HG03095 (cell line): ENCODE measurements around the gene PLRG1.

ENCODE experiments used
- ATAC-seq: cut with Tn5 transposase; IDR thresholded peaks from one replicate; pipeline ENCODE4 v1.9.1; 2021; ENCODE audit warnings: moderate library complexity; ENCODE audit not compliant: unreplicated experiment

The PLRG1 gene

DNA sequence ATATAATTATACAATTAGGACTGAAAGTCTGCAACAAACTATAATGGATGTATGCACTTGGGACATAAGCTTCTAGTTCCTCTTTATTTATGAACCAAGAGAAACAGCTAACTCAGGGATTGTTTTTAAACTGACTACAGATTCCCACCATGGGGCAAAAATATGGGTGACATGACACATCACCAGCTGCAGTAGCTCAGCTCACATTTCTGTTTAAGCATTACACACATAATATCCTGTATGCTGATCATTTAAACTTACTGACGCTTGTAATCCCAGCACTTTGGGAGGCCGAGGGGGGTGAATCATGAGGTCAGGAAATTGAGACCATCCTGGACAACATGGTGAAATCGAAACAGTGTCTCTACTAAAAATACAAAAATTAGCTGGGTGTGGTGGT lies 24.1 kb upstream of the PLRG1 start:
- no peak for ATAC-seq

DNA sequence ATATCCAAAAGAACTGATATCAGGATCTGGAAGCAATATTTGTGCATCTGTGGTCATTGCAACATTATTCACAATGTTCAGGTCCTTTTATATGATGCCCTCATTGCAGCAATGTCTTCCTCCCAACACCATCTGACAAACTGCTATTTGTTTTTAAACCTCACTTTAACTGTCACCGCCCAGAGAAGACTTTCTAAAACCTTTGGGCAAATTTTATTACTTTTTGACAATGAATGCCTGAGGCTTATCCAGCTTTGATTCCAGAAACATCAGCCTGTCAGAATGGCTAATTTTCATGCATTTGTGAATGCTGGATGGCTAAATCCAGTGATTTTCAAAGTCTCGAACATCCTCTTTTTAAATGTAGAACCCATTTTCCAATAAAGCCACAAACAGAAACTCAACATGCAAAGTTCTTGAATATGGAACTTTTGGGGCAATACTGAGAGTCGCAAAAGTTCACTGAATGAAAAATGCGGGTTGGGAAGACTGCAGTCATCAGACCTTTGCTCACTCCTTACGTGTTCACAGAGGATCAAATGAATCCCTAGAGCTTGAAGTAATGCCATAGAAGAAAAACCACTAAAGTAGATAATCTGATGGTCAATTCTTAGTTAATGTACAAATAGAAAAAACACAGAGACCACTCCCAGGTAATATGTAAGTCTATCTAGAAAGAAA lies 23.1 kb upstream of the PLRG1 start:
- ATAC-seq = no peak

- no peak for ATAC-seq
Measured at GRCh38 chr4:154569584-154569983, 19.4 kb upstream of the PLRG1 start.

- ATAC-seq = no peak
Measured at GRCh38 chr4:154569028-154569427, 18.8 kb upstream of the PLRG1 start.

DNA sequence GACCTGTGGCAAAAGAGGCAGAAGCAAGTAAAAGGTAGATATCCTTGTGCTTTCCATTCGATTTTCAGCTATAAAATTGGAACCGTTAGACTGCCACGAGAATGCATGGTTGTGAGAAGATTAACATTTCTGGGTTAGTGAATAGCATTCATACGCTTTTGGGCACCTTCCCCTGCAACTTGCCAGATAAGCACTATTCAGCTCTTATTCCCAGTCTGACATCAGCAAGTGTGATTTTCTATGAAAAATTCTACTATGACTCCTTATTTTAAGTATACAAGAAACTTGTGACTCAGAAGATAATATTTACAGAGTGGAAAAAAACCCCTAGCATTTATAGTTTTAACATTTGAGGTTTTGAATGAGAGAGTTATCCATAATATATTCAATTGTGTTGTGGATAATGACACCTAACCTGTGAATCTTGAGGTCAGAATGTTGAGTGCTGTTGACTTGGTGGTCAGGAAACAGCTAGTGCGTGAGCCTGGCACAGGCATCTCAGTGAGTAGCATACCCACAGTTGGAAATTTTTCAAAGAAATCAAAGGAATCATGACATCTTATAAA lies 16.5 kb upstream of the PLRG1 start:
- no peak for ATAC-seq

DNA sequence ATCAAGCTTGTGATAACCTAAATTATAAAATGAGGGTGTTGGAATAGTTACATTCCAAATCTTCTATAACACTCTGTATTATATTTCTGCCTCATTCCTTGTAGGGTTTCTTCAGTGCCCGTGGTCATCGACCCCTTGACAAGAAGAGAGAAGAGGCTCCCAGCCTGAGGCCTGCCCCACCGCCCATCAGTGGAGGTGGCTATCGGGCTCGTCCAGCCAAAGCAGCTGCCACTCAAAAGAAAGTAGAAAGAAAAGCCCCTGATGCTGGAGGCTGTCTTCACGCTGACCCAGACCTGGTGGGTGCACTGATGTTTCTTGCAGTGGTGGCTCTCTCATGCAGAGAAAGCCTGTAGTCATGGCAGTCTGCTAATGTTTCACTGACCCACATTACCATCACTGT lies 15.5 kb upstream of the PLRG1 start:
- ATAC-seq = no peak

- no peak for ATAC-seq
Measured at GRCh38 chr4:154564311-154564710, 14.1 kb upstream of the PLRG1 start.

GRCh38 chr4:154562697-154563254 lies 12.6 kb upstream of the PLRG1 start, which contains the start of gene FGB:
TSS of gene FGB (plus strand) at chr4:154563011. CDS start at chr4:154563019, 8 bp downstream.
- no peak for ATAC-seq

GRCh38 chr4:154560824-154561231 lies 10.6 kb upstream of the PLRG1 start:
- no peak for ATAC-seq

DNA sequence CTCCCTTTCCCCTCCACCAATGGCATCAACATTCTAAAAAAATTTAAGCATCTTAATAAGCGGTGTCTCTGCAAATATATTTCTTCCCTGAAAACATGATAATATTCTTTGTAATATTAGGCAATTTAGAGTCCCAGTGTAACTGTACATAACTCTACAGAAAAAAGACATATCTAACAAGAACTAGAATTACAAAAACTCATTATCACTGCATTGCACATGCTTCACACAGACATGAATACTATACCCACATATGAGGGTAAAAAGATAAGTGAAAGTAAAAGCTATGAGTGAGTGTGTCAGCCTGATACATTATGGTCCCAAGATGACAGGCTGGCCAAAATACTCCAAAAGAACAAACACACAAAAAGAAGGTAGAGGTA lies 10.2 kb upstream of the PLRG1 start:
- no peak for ATAC-seq

DNA sequence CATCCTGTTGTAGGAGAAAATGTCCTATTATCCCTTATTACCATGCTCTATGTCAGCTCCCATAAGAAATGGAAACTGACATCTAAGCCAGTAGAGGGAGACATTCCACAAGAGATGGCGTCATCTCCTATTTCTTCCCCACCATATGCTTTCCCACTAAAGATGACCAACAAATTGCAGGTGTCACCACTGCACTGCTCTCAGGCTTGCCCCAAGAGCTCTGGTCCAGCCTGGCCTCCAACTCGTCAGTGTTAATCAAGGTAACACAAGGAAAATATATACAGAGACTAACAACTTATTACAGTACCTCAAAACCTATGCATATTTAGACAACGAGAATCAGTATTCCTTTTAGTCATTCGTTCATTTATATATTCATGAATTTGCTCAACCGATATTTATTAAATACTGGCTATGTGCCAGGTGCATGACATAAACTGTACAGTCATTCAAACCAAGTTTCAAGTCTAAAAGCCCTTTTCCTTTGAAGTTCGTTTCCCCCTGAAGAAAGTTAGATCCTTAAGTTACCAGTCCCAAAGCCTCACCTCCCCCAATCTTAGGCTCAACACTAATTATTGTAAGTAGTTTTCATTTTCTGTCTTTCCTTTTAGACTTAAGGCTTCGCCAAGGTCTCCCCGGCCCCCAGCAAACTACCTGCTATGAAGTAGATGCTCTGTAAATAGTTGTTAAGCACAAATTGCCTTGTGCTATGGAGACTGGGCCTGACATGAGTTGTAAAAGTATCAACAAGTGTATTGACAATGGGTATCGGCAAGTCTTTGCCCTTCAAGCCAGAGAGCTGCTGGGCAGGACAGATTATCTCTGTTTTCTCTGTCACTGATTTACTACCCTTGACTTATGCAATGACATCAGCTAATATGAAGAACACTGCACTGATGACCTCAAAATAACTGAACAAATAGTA lies 9.6 kb upstream of the PLRG1 start:
- peak; percentile 87 for ATAC-seq

DNA sequence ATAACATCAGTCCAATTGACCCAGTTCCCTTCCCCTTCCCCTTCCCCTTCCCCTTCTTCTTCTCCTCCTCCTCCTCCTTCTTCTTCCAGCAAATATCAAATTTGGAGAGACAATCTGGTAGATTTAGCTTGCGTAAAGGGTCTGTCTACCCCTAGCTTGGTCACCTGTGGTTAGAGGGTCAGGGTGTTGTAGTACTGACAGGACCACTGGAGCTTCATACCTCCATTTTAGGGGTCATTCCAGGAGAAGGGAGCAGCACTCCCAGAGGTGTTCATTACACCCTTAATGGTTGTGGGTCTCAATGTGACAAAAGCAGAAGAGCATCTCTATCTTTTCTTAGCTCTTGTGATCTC lies 8.9 kb upstream of the PLRG1 start:
- ATAC-seq = peak; percentile 21

DNA sequence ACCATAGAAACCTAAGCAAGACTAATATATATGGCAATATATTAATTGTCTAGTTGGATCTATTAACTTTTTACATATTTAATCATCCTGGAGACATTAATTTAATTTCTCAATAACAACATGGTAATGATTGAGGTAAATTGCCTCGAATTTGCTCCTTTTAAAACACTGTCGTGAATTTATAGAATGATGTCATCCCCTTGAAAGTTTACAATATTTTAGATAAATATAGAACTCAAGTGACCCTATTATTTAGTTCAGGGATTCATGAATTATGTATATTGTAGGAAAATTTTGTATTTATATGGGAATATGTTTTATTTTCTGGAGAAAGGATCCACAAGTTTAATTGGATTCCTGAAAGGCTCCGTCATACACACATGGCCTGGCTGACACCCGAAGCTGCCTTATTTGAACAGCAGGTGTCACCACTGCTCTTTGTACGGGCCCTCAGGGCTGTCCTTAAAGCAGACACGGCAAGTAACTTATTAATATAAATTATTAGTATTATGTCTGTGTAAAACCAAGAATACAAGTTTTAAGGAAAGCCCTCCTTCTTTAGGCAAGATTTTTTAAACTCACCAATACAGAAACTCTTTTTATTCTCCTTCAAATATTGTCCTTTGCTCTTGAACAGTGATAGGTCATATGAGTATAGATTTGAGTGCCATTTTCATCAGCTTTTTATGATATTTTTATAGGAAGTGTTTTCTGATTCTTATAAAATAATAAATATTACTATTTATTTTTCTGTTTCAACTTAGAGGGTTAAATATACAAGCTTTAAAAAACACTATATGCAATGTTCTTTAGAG lies 1.9 kb upstream of the PLRG1 start:
- ATAC-seq = peak; percentile 51

GRCh38 chr4:154545689-154546088 lies 4.5 kb downstream of the PLRG1 start:
- ATAC-seq = no peak

DNA sequence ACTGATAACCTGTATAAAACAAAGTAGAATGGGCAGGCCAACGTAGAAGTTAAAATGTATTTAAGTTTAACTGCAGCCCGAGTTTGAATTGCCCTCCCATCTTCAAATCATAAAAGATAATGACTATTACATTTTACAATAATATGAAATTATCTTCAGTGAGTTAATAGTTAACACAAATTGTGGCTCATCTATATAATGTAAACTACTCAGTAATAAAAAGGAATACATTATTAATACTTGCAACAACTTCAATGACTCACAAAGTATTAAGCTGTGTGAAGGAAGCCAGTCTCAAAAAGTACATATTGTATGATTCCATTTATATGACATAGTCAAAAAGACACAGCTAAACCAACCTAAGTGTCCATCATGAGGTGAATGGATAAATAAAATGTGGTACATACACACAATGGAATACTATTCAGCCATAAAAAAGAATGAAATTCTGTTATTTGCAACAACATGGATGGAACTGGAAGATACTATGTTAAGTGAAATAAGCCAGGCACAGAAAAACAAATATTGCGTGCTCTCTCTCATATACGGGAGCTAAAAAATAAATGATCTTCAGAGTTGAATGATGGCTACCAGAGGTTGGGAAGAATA lies 7.8 kb downstream of the PLRG1 start:
- ATAC-seq = no peak

DNA sequence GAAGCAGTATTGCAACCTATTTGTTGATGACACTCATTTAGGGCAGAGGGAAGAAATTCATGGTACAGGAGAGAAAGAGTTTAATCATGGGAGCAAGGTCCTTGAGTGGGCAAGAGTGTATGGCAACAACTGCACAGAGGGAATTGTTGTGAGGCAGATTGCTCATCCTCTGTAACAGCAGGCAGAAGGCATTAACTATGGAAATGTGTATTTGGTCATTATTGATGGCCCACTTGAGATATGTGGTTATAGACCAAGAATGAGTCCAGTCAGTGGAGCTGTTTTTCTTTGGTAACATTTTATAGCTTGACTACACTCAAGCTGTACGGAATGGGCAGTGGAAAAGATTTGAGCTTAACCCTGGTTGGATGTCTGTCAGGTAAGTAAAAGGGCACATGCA lies 15.9 kb downstream of the PLRG1 start:
- no peak for ATAC-seq

GRCh38 chr4:154529728-154530519 lies 20.3 kb downstream of the PLRG1 start:
- no peak for ATAC-seq

DNA sequence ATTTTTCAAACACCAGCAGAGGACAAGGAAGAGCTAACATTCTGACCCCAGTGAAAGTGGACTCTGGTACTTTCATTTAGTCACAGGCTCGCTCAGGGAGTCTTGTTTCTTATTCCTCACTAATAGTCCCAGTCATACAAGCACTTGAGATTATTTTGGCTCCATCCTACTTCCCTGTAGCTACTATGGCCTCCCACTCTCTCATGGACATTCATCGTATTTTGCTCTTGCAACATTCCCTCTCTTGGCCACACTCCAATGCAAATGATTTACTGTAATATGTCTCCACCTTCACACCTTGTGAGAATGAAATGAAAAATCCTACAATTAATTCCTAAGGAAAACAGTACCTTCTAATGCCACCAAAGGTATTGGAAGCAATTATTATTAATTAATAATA lies 21.3 kb downstream of the PLRG1 start:
- no peak for ATAC-seq

DNA sequence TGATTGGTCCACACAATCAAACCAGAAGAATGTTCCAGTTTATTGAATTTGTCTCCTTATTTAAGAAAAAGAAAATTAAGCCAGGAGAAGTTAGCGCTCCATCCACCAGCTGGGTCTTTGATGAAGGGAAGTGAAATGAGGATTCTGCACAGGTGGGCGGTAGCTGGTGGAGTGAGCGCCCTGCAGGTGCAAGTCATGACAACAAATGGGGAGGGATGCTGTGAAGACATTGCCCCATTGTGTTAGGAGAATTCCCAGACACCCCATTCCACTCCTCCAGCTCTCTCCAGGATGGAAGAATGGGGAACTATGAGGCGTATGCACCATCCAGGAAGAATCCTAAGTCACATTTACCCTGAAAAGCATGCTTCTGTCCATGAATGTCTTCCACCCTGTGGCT lies 22.9 kb downstream of the PLRG1 start:
- ATAC-seq = no peak

GRCh38 chr4:154526151-154526550 lies 24.0 kb downstream of the PLRG1 start:
- no peak for ATAC-seq
